GM21723 (cell line): Measurements from ENCODE around the gene DYRK2.

Experiments used
- ATAC-seq: cut with Tn5 transposase; IDR thresholded peaks from one replicate; pipeline ENCODE4 v1.9.1; 2021; ENCODE audit warnings: mild to moderate bottlenecking, moderate library complexity; ENCODE audit not compliant: unreplicated experiment

The DYRK2 gene

GRCh38 chr12:67698672-67699581 lies 50.4 kb downstream of the DYRK2 start:
- peak; percentile 99 for ATAC-seq

DNA sequence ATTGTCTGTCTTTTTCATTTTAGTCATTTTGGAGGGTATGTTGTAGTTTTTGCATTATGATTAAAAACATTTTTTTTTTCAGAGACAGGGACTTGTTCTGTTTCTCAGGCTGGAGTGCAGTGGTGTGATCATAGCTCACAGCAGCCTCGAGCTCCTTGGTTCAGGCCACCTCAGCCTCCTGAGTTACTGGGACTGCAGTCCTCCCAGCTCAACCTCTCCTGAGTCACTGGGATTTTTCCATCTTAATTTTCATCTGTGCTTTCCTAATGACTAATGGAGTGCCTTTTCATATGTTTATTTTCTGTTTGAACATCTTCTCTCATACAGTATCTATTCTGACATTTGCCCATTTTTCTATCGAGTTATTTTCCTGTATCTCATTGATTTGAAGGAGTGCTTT lies 52.6 kb downstream of the DYRK2 start:
- no peak for ATAC-seq

DNA sequence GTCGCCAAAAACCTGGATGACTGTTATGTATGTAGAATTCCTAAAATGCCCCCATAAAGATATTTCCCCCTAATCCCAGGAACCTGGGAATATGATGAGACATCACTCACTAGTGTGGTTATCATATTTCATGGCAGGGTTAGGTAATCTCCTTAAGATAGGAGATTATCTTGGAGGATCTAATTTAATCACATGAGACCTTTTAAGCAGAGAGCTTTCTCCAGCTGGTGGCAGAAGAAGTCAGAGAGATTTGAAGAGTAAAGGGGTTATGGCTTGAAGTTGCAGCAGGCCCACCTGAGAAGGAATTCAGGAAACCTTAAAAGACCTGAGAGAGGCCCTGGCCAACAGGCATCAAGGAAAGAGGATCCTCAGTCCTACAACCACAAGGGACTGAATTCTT lies 53.6 kb downstream of the DYRK2 start:
- ATAC-seq, result no peak

GRCh38 chr12:67704071-67704470 lies 55.5 kb downstream of the DYRK2 start:
- ATAC-seq, result no peak

- ATAC-seq, result no peak
Measured at GRCh38 chr12:67705394-67706370, 57.1 kb downstream of the DYRK2 start.

GRCh38 chr12:67709367-67709954 lies 60.9 kb downstream of the DYRK2 start:
- no peak for ATAC-seq

DNA sequence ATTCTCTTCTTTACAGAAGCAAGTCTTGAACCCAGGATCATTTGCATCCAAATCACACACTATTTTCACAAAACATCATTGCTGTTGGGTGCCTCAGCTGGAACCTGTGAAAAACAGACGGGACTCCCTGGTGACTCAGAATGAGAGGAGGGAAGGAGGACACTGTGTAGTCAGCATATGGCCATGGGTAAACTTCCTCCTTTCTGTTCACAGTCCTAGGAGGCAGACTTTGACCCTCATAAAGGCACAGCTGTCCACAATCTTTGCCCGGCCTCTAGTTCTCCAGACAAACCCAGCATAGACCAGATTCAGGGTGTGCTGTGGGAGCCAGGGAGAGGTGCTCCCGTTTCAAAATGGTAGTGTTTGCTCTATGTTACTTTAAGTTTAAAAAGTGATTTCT lies 62.0 kb downstream of the DYRK2 start:
- ATAC-seq, result peak; percentile 98

GRCh38 chr12:67712011-67712410 lies 63.5 kb downstream of the DYRK2 start:
- ATAC-seq, result no peak

- ATAC-seq, result no peak
Measured at GRCh38 chr12:67714648-67715047, 66.1 kb downstream of the DYRK2 start.
